ENCODE measurements around the gene DTNB.
A peak's percentile ranks its signal among the peaks of the same experiment; 100 is the strongest.

DTNB gene

DNA sequence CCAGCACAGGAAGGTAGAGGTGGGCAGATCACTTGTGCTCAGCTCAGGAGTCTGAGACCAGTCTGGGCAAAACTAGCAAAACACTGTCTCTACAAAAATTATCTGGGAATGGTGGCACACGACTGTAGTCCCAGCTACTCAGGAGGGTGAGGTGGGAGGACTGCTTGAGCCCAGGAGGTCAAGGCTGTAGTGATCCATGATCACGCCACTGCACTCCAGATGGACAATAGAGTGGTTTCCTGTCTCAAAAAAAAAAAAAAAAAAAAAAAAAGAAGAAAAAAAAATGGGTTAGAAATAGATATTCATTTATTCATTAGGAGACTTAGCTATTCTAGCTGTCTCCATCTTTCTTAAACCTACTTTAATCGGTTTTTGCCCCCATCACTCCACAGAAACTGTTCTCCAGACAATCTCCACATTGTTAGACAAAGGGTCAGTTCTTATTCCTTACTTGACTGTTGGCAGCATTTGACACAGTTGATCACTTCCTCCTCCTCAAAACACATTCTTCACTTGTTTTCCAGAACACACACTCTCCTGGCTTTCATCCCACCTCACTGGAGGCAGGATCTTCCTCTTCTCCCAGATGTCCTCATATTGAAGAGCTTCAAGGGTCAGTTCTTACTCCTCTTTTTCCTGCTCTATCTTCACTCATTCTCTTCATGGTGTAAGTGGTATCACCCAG is 103.1 kb downstream of the DTNB start:
- peak; percentile 54 to 80 for DNase-seq (ENCODE audit: low read depth in 2 of 2)
- TF ChIP-seq, protein P1, sequence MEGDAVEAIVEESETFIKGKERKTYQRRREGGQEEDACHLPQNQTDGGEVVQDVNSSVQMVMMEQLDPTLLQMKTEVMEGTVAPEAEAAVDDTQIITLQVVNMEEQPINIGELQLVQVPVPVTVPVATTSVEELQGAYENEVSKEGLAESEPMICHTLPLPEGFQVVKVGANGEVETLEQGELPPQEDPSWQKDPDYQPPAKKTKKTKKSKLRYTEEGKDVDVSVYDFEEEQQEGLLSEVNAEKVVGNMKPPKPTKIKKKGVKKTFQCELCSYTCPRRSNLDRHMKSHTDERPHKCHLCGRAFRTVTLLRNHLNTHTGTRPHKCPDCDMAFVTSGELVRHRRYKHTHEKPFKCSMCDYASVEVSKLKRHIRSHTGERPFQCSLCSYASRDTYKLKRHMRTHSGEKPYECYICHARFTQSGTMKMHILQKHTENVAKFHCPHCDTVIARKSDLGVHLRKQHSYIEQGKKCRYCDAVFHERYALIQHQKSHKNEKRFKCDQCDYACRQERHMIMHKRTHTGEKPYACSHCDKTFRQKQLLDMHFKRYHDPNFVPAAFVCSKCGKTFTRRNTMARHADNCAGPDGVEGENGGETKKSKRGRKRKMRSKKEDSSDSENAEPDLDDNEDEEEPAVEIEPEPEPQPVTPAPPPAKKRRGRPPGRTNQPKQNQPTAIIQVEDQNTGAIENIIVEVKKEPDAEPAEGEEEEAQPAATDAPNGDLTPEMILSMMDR (IDR thresholded peaks at IDR 0.05; ENCODE audit: low read depth, low read length): no peak
- H3K4me3 ChIP-seq (replicated peaks in 1 of 2; ENCODE audit: low read depth in 2 of 2, low read length in 2 of 2): no peak overlapping the region

DNA sequence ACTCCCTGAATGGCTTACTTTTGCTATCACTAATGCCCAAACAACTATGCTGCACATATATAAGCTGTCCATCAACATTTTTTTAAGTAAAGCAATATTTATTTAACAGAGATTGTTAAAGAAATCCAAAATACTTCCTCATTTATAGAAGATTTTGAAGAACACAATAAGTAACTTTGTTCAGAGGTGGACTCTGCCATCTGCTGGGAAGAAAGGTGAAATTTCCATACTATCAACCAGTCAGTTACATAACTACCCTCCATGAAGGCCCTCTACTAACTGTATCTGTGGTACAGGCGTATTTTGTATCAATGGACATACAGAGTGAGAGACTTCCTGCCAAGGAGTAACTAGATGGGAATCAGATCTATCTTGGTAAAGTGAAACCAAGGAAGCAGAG is 106.0 kb downstream of the DTNB start:
- peak; percentile 70 to 73 for DNase-seq (ENCODE audit: low read depth in 2 of 2)
- H3K4me3 ChIP-seq (replicated peaks in 1 of 2; ENCODE audit: low read depth in 2 of 2, low read length in 2 of 2): no peak overlapping the region

DNA sequence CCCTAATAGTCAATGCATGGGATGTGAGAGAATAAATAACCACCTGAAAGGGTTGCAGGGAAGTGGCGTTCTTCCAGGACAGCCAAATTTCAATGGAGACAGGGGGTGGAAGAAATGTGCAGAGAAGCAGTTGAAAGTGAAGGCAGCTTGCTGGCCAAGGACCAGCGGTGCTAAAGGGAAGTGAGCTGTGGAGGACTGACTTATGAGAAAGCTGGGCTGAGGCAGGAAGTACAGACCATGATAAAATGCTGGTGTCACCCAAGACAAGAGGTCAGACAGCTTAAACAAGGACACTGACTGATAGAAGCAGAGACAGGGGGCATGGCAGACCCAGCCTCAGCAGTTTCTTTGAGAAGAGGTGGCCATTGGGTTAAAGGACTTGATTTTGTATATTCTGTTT is 106.7 kb downstream of the DTNB start:
- TF ChIP-seq, protein P1 (IDR thresholded peaks at IDR 0.05; ENCODE audit: low read depth, low read length): no peak
- DNase-seq (ENCODE audit: low read depth in 2 of 2): peak; percentile 58 to 74
- no peak overlapping the region for H3K4me3 ChIP-seq (replicated peaks in 1 of 2; ENCODE audit: low read depth in 2 of 2, low read length in 2 of 2)

More for the DNA sequence above, 106.0 kb downstream of the DTNB start:
- TF ChIP-seq, protein P1 (IDR thresholded peaks at IDR 0.05; ENCODE audit: low read depth, low read length): peak; percentile 40

DNA sequence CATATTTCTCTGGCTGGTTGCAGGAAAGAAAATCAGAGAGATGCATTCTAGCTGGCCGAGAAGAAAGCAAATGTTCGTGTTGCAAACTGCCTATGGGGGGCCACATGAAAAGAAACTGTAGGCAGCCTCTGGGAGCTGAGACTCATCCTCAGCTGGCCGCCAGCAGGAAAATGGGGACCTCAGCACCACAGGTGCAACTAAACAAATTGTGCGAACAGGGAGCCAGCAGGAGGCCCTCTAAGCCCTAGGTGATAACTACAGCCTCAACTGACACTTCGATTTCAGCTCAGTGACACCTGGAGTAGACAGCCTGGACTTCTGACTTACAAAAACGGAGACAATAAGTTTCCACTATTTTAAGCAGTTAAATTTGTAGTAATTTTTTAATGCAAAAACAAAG is 107.3 kb downstream of the DTNB start:
- TF ChIP-seq, protein P1 (IDR thresholded peaks at IDR 0.05; ENCODE audit: low read depth, low read length): no peak
- no peak for DNase-seq (ENCODE audit: low read depth in 2 of 2)
- H3K4me3 ChIP-seq (replicated peaks in 1 of 2; ENCODE audit: low read depth in 2 of 2, low read length in 2 of 2): no peak overlapping the region

DNA sequence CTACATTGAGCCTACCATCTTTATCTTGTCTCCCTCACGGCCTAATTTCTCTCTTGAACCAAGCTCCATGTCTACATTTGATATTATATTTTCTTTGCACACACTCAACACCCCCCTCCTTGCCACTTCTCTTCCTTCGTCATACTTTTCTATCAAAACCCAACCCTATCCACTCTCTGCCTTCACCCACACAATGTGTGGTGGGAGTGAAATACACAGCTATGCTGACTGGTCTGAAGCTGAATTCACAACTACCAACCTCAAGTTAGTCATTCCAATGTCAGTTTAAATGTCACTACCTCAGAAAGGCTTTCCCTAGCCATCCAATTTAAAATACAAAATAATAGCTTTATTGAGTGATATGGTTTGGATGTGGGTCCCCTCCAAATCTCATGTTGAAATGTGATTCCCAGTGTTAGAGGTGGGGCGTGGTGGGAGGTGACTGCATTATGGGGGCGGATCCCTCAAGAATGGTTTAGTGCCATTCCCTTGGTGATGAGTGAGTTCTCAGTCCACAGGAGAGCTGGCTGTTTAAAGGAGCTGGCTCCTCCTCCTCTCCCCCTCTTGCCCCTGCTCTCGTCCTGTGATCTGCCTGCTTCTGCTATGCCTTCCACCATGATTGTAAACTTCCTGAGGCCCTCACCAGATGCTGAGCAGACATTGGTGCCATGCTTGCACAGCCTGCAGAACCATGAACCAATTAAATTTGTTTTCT is 112.1 kb downstream of the DTNB start:
- DNase-seq (ENCODE audit: low read depth in 2 of 2): no peak
- TF ChIP-seq, protein P1 (IDR thresholded peaks at IDR 0.05; ENCODE audit: low read depth, low read length): no peak
- H3K4me3 ChIP-seq (replicated peaks in 1 of 2; ENCODE audit: low read depth in 2 of 2, low read length in 2 of 2): no peak overlapping the region

DNA sequence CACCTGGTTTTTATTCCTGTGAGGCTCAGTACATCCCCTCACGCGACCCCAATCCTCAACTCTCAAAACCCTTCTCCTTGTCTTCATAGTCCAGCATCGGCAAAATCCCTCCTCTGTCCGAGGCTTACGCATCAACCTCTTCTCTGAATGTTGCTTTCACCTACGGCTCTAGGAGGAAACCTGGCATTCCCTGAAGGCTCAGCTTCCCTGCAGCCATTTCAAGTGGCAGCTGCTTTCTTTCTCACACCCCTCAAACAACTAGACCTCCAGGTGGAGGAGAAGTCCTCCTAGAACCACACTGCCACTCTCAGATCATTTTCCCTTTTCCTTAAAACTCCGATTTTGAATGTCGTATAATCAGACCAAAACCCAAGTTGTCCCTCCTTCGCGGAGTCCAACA is 114.2 kb downstream of the DTNB start:
- no peak overlapping the region for H3K4me3 ChIP-seq (replicated peaks in 1 of 2; ENCODE audit: low read depth in 2 of 2, low read length in 2 of 2)
- no peak for DNase-seq (ENCODE audit: low read depth in 2 of 2)
- TF ChIP-seq, protein P1 (IDR thresholded peaks at IDR 0.05; ENCODE audit: low read depth, low read length): no peak

Measured in cardiac fibroblast (primary cell).